ENCODE measurements around the gene SELENOO. TPM values are rescaled to one million over a fixed set of nuclear protein-coding genes. Genes with fewer than 3 reads are reported as not detected.

Gene SELENOO, protein sequence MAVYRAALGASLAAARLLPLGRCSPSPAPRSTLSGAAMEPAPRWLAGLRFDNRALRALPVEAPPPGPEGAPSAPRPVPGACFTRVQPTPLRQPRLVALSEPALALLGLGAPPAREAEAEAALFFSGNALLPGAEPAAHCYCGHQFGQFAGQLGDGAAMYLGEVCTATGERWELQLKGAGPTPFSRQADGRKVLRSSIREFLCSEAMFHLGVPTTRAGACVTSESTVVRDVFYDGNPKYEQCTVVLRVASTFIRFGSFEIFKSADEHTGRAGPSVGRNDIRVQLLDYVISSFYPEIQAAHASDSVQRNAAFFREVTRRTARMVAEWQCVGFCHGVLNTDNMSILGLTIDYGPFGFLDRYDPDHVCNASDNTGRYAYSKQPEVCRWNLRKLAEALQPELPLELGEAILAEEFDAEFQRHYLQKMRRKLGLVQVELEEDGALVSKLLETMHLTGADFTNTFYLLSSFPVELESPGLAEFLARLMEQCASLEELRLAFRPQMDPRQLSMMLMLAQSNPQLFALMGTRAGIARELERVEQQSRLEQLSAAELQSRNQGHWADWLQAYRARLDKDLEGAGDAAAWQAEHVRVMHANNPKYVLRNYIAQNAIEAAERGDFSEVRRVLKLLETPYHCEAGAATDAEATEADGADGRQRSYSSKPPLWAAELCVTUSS
- total RNA-seq (2021; ENCODE audit: unreplicated experiment) (29.6 TPM), Bru-seq, nascent RNA (percentile 74 among the genes with signal in this experiment), BruChase-seq, experiment 1, labeled RNA remaining after a 6-hour chase (percentile 85 among the genes with signal in this experiment), BruChase-seq, experiment 2, labeled RNA remaining after a 2-hour chase (percentile 83 among the genes with signal in this experiment)
- polyA plus RNA-seq (2012), result 27.2 and 30.6 TPM in 2 replicates
- long read RNA-seq, transcript SELENOO-201 (9 exons, 2,315 nt), result major isoform, 86 of 122 reads
- long read RNA-seq, partial matches to known transcripts, result 12 of 122 reads
- long read RNA-seq, other reads (novel, unspliced or antisense), result 24 of 122 reads

DNA sequence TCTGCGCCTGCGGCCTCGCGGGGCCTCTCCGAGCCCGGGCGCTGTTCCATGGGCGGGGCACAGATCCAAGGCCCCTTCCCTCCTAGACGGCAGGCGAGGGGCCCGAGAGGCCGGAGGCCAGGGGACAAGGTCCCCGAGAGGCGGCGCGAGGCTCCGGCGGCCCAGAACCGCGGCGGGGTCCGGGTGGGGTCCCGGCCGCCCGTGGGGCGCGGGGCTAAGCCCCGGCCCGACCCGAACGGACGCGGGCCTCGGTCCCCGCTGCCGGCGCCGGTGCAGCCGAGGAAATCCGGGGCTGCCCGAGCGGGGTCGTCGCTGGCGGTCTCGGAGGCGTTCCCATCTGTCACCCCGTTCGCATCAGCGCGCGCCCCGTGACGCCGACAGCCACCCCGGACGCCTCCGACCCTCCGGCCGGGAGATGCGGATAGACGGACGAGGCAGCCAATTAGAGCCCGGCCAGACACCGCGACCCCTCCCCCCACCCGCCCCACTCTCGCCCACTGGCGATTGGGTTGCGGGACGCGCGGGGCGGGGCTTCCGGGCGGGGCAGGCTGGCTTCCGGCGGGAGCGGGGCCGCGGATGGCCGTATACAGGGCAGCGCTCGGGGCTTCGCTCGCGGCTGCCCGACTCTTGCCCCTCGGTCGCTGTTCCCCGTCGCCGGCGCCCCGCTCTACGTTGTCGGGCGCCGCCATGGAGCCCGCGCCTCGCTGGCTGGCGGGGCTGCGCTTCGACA is at the start of gene SELENOO:
SELENOO (plus strand) TSS at position 551 of the 730 bp plus-strand sequence; CDS start at position 577, 26 bp downstream.
- H4K20me1 ChIP-seq (ENCODE audit: insufficient read depth), result no peaks in the 10 kb centered on the region
- RAD21 ChIA-PET (ENCODE audit: low non-redundant PET in 1 of 2, low total read pairs in 2 of 2, uncharacterized antibody in 2 of 2, unreplicated experiment in 2 of 2), result no interaction called here
- peaks cover 0 to 8% of the 10 kb centered on the region in 2 experiments; a peak in 1 of 4 replicates for H3K9me3 ChIP-seq (ENCODE audit: control insufficient read depth in 1 of 2, insufficient read depth in 1 of 2, low read depth in 1 of 2, low read length in 2 of 2)
- BruUV-seq (replicated peaks), result no TSS peak
- H3K4me1 ChIP-seq (ENCODE audit: control insufficient read depth in 1 of 2, insufficient read depth in 2 of 2, low read length in 2 of 2), result peaks cover 9 to 19% of the 10 kb centered on the region in 2 experiments; a peak in 3 of 4 replicates
- peaks cover 0 to 12% of the 10 kb centered on the region in 2 experiments; a peak in 2 of 4 replicates for H3K36me3 ChIP-seq (ENCODE audit: control insufficient read depth in 1 of 2, insufficient read depth in 2 of 2, low read length in 2 of 2)
- DNase-seq (ENCODE audit: low read depth, low spot score) (peak; percentile 72), ATAC-seq (peak; percentile 89)
- H2AFZ ChIP-seq (ENCODE audit: low read depth, low read length, poor library complexity, severe bottlenecking), result no peak within 1 kb of the TSS
- H3K27ac ChIP-seq (ENCODE audit: low read depth, low read length), result peak within 1 kb of the TSS; percentile 93
- H3K4me2 ChIP-seq (ENCODE audit: low read length), result peak within 1 kb of the TSS; percentile 95
- CTCF ChIA-PET, result no interaction called here
- POLR2A ChIA-PET, result no interaction called here
- peak within 1 kb of the TSS; percentile 67 for H3K9ac ChIP-seq (ENCODE audit: low read length)
- H3K27me3 ChIP-seq (ENCODE audit: insufficient read depth, low read length), result no peaks in the 10 kb centered on the region
- intact Hi-C loops (cut with micrococcal nuclease), result loop anchor here (10.0 kb wide), 1 partner anchor 266 kb away; no protein-coding TSS in a partner anchor
- H3K79me2 ChIP-seq (ENCODE audit: insufficient read depth, low read length), result peaks cover 10% of the 10 kb centered on the region
- H3K4me3 ChIP-seq (replicated peaks in 1 of 2; ENCODE audit: low read depth in 1 of 2, low read length in 2 of 2), result peak within 1 kb of the TSS; percentile 61 to 65
- no peaks in the 10 kb centered on the region for H3K9me2 ChIP-seq (ENCODE audit: insufficient read depth)
- TF ChIP-seq ELF1 (IDR thresholded peaks at IDR 0.05; ENCODE audit: borderline replicate concordance, low read depth), result no peak
- TF ChIP-seq, protein P1, sequence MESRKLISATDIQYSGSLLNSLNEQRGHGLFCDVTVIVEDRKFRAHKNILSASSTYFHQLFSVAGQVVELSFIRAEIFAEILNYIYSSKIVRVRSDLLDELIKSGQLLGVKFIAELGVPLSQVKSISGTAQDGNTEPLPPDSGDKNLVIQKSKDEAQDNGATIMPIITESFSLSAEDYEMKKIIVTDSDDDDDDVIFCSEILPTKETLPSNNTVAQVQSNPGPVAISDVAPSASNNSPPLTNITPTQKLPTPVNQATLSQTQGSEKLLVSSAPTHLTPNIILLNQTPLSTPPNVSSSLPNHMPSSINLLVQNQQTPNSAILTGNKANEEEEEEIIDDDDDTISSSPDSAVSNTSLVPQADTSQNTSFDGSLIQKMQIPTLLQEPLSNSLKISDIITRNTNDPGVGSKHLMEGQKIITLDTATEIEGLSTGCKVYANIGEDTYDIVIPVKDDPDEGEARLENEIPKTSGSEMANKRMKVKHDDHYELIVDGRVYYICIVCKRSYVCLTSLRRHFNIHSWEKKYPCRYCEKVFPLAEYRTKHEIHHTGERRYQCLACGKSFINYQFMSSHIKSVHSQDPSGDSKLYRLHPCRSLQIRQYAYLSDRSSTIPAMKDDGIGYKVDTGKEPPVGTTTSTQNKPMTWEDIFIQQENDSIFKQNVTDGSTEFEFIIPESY (IDR thresholded peaks at IDR 0.05; ENCODE audit: extremely low read depth, insufficient replicate concordance, low read length), result no peak
- TF ChIP-seq, protein P2, sequence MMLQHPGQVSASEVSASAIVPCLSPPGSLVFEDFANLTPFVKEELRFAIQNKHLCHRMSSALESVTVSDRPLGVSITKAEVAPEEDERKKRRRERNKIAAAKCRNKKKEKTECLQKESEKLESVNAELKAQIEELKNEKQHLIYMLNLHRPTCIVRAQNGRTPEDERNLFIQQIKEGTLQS (IDR thresholded peaks at IDR 0.05), result no peak
- no peak for TF ChIP-seq FOSL1 (IDR thresholded peaks at IDR 0.05; ENCODE audit: low read depth)
- no peak for TF ChIP-seq EZH2phosphoT487 (IDR thresholded peaks at IDR 0.05; ENCODE audit: borderline replicate concordance)
- TF ChIP-seq CEBPB (IDR thresholded peaks at IDR 0.05; ENCODE audit: low read depth), result no peak
- TF ChIP-seq, protein P3, sequence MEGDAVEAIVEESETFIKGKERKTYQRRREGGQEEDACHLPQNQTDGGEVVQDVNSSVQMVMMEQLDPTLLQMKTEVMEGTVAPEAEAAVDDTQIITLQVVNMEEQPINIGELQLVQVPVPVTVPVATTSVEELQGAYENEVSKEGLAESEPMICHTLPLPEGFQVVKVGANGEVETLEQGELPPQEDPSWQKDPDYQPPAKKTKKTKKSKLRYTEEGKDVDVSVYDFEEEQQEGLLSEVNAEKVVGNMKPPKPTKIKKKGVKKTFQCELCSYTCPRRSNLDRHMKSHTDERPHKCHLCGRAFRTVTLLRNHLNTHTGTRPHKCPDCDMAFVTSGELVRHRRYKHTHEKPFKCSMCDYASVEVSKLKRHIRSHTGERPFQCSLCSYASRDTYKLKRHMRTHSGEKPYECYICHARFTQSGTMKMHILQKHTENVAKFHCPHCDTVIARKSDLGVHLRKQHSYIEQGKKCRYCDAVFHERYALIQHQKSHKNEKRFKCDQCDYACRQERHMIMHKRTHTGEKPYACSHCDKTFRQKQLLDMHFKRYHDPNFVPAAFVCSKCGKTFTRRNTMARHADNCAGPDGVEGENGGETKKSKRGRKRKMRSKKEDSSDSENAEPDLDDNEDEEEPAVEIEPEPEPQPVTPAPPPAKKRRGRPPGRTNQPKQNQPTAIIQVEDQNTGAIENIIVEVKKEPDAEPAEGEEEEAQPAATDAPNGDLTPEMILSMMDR (IDR thresholded peaks at IDR 0.05 in 2 of 3, conservative IDR thresholded peaks at IDR 0.05 in 1 of 3; ENCODE audit: borderline replicate concordance in 1 of 3, insufficient read depth in 1 of 3, low read depth in 2 of 3, low read length in 2 of 3), result no peak
- TF ChIP-seq SRF (IDR thresholded peaks at IDR 0.05; ENCODE audit: low read depth), result no peak
- no peak for TF ChIP-seq JUND (IDR thresholded peaks at IDR 0.05)
- TF ChIP-seq SP1 (IDR thresholded peaks at IDR 0.05; ENCODE audit: low read depth), result peak; percentile 84
- TF ChIP-seq, protein P4, sequence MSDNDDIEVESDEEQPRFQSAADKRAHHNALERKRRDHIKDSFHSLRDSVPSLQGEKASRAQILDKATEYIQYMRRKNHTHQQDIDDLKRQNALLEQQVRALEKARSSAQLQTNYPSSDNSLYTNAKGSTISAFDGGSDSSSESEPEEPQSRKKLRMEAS (IDR thresholded peaks at IDR 0.05), result no peak
- TF ChIP-seq ZFX (IDR thresholded peaks at IDR 0.05), result no peak
- TF ChIP-seq POLR2A (IDR thresholded peaks at IDR 0.05; ENCODE audit: borderline replicate concordance, extremely low read depth, insufficient read depth, insufficient read length), result peak; percentile 51
- no peak for TF ChIP-seq ZNF274 (IDR thresholded peaks at IDR 0.05; ENCODE audit: low read depth, low read length)
- no peak for TF ChIP-seq SIN3A (IDR thresholded peaks at IDR 0.05; ENCODE audit: low read depth)
- TF ChIP-seq EGR1 (IDR thresholded peaks at IDR 0.05; ENCODE audit: low read depth), result peak; percentile 10; the same call in 1 of the 2 replicates
- TF ChIP-seq POLR2AphosphoS5 (IDR thresholded peaks at IDR 0.05; ENCODE audit: low read depth, low read length), result peak; percentile 79
- peak; percentile 80 for TF ChIP-seq YY1 (IDR thresholded peaks at IDR 0.05; ENCODE audit: extremely low read depth, insufficient replicate concordance, low read depth, low read length)
- TF ChIP-seq EZH2 (IDR thresholded peaks at IDR 0.05), result no peak

Measured in HCT116 (cell line).